DND-41 (cell line): ENCODE measurements around the gene ZNF334.

ENCODE experiments used
- ATAC-seq: fragments of 200-7000 bp; cut with Tn5 transposase; 3 replicates; pipeline ENCODE4 v1.9.1; 2021; ENCODE audit warnings: low read depth; ENCODE audit not compliant: insufficient read depth
- DNase-seq: peaks from one replicate; pipeline ENCODE4 v3.0.0-alpha.2; 2020
- H2AFZ ChIP-seq: 2 replicates; pipeline ENCODE4 v1.6.0; 2012; ENCODE audit warnings: low read depth, low read length
- H3K27ac ChIP-seq: 2 replicates; pipeline ENCODE4 v1.5.1; 2012; ENCODE audit warnings: low read length, inconsistent platforms
- H3K27me3 ChIP-seq: fragments of 200-600 bp; sonication (generic); 2 replicates; pipeline ENCODE4 v1.6.0; 2012; ENCODE audit warnings: low read length, mild to moderate bottlenecking, inconsistent platforms; ENCODE audit not compliant: insufficient read depth, poor library complexity
- H3K36me3 ChIP-seq: 2 replicates; pipeline ENCODE4 v1.5.1; 2012; ENCODE audit warnings: low read length, inconsistent platforms; ENCODE audit not compliant: insufficient read depth
- H3K4me1 ChIP-seq: 2 replicates; pipeline ENCODE4 v1.5.1; 2012; ENCODE audit warnings: mild to moderate bottlenecking, low read length; ENCODE audit not compliant: insufficient read depth
- H3K4me2 ChIP-seq: 2 replicates; pipeline ENCODE4 v1.6.0; 2012; ENCODE audit warnings: mild to moderate bottlenecking, moderate library complexity, low read length, inconsistent platforms; ENCODE audit not compliant: insufficient read depth
- H3K4me3 ChIP-seq, 2 experiments: fragments of 200-600 bp in 1 of 2; shearing (Covaris generic) in 1 of 2; 2 replicates each; pipeline ENCODE4 v1.5.1; 2012 to 2016; ENCODE audit warnings: inconsistent platforms in 2 of 2, low read length in 2 of 2, mild to moderate bottlenecking in 2 of 2, low read depth in 1 of 2, moderate library complexity in 1 of 2
- H3K79me2 ChIP-seq: 2 replicates; pipeline ENCODE4 v1.6.0; 2012; ENCODE audit warnings: low read length, inconsistent platforms; ENCODE audit not compliant: insufficient read depth
- H3K9ac ChIP-seq: 2 replicates; pipeline ENCODE4 v1.6.0; 2012; ENCODE audit warnings: low read depth, mild to moderate bottlenecking, inconsistent platforms, low read length, moderate library complexity
- H3K9me3 ChIP-seq: 2 replicates; pipeline ENCODE4 v1.5.1; 2012; ENCODE audit warnings: low read length, moderate library complexity, mild to moderate bottlenecking, inconsistent platforms; ENCODE audit not compliant: insufficient read depth, severe bottlenecking
- H4K20me1 ChIP-seq: 2 replicates; pipeline ENCODE4 v1.6.0; 2012; ENCODE audit warnings: low read length; ENCODE audit not compliant: insufficient read depth
- CTCF ChIP-seq: IDR thresholded peaks from 2 replicates; pipeline ENCODE4 v1.5.1; 2012; ENCODE audit warnings: borderline replicate concordance, low read length, moderate library complexity, mild to moderate bottlenecking; ENCODE audit not compliant: poor library complexity, severe bottlenecking; ENCODE audit errors: extremely low read depth
- EZH2 ChIP-seq: IDR thresholded peaks from 3 replicates; pipeline ENCODE4 v1.6.1; 2012; ENCODE audit warnings: borderline replicate concordance, low read depth, mild to moderate bottlenecking, moderate library complexity, low read length, inconsistent platforms; ENCODE audit not compliant: severe bottlenecking

The ZNF334 gene

GRCh38 chr20:46557231-46557956 is 44.0 kb upstream of the ZNF334 start:
- H2AFZ ChIP-seq, result no peak overlapping the region
- no peak for ATAC-seq

DNA sequence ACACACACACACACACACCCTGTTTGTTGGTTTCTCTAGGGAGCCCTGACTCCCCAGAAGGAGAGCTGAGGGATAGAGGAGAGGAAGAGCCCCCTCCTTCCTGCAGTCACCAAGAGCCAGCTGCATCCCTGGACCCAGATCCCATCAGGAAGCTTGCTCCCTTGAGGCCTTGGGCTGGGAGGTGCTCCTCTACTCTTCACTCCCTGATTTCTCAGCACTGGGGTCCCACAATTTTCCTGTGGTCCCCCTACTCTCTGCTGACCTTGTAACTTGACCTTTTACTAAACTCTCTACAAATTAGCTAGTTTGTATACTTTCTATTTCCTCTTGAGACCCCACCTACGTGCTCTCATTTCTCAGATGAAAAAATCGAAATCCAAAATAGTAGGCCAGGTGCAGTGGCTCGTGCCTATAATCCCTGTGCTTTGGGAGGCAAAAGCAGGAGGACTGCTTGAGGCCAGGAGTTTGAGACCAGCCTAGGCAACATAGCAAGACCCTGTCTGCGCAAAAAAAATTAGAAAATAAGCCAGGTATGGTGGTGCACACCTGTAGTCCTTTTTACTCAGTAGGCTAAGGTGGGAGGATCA is 42.1 kb upstream of the ZNF334 start:
- H2AFZ ChIP-seq, result no peak overlapping the region
- no peak overlapping the region for H3K4me3 ChIP-seq
- peaks cover 7% of the 10 kb centered on the region for H3K4me1 ChIP-seq
- no peaks in the 10 kb centered on the region for H3K9me3 ChIP-seq
- no peak for TF ChIP-seq EZH2
- TF ChIP-seq CTCF, result no peak
- H3K36me3 ChIP-seq, result no peaks in the 10 kb centered on the region
- no peak for ATAC-seq
- H4K20me1 ChIP-seq, result 0 out of 2 replicates have a peak, but pooled peaks cover under 1% of the 10 kb centered on the region
- DNase-seq, result no peak
- H3K27me3 ChIP-seq, result peaks cover 4% of the 10 kb centered on the region
- no peaks in the 10 kb centered on the region for H3K79me2 ChIP-seq
- H3K9ac ChIP-seq, result no peak overlapping the region
- no peak overlapping the region for H3K4me2 ChIP-seq
- no peak overlapping the region for H3K27ac ChIP-seq

More at GRCh38 chr20:46557231-46557956, 44.0 kb upstream of the ZNF334 start:
- H3K9ac ChIP-seq, result no peak overlapping the region
- H3K36me3 ChIP-seq, result no peaks in the 10 kb centered on the region
- H3K27me3 ChIP-seq, result peaks cover 4% of the 10 kb centered on the region
- H3K4me1 ChIP-seq, result peaks cover 7% of the 10 kb centered on the region
- H3K27ac ChIP-seq, result no peak overlapping the region
- DNase-seq, result no peak
- TF ChIP-seq EZH2 (no peak), CTCF (no peak)
- H3K9me3 ChIP-seq, result no peaks in the 10 kb centered on the region
- H3K79me2 ChIP-seq, result no peaks in the 10 kb centered on the region
- no peak overlapping the region for H3K4me3 ChIP-seq
- no peaks in the 10 kb centered on the region for H4K20me1 ChIP-seq
- no peak overlapping the region for H3K4me2 ChIP-seq

DNA sequence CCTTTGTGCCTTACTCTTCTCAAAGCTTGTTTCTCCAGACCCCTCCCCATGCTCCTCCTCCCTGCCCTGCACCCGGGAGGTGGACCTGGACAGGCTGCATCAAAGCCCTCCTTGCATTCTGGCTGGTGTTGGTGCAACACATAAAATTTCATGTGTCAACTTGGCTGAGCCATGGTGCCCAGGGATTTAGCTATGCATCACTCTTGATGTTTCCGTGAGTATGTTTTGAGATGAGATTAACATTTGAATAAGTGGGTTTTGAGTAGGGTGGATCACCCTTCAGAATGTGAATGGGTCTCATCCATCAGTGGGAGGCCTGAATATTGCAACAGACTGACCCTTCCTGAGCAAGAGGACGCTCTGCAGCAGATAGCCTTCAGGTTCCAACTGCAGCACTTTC is 41.5 kb upstream of the ZNF334 start:
- Histone ChIP-seq H3K9me3 (no peaks in the 10 kb centered on the region), H3K27ac (no peak overlapping the region), H3K36me3 (no peaks in the 10 kb centered on the region), H3K4me3 (no peak overlapping the region), H3K4me1 (peaks cover 7% of the 10 kb centered on the region), H4K20me1 (0 out of 2 replicates have a peak, but pooled peaks cover 2% of the 10 kb centered on the region), H3K79me2 (no peaks in the 10 kb centered on the region), H3K27me3 (peaks cover 4% of the 10 kb centered on the region), H3K4me2 (no peak overlapping the region), H3K9ac (no peak overlapping the region), H2AFZ (no peak overlapping the region)
- TF ChIP-seq EZH2 (no peak), CTCF (no peak)
- ATAC-seq, result no peak
- DNase-seq, result no peak
